Tibial artery (tissue), 4 donors: ENCODE results near the gene HPSE2.

Experiments used
- DNase-seq, 2 donors: peaks; one replicate each; pipeline ENCODE4 v3.0.0-alpha.2; 2019
- H3K27ac ChIP-seq, 2 donors: fragments of 200-600 bp; sonication (generic) in 1 of 2; 1 replicate in 1 of 2; 2 replicates in 1 of 2; pipeline ENCODE4 v1.5.1; 2018 to 2019; ENCODE audit warnings: mild to moderate bottlenecking in 1 of 2
- H3K27me3 ChIP-seq, 2 donors: fragments of 200-600 bp; sonication (generic) in 1 of 2; one replicate each; pipeline versions ENCODE4 v1.5.1 to v1.6.0; 2016 to 2019
- H3K36me3 ChIP-seq, 3 donors: fragments of 200-600 bp; sonication (generic) in 2 of 3; one replicate each; pipeline ENCODE4 v1.5.1; 2016 to 2019; ENCODE audit warnings: mild to moderate bottlenecking in 2 of 3
- H3K4me1 ChIP-seq, 4 donors: fragments of 200-600 bp; sonication (generic) in 2 of 4; 1 replicate in 3 of 4; 2 replicates in 1 of 4; pipeline ENCODE4 v1.5.1; 2016 to 2019
- H3K4me3 ChIP-seq, 2 donors: fragments of 200-600 bp; sonication (generic) in 1 of 2; 1 replicate in 1 of 2; 2 replicates in 1 of 2; pipeline ENCODE4 v1.5.1; 2018 to 2019; ENCODE audit warnings: mild to moderate bottlenecking in 2 of 2
- H3K9me3 ChIP-seq, 3 donors: fragments of 200-600 bp; sonication (generic) in 1 of 3; one replicate each; pipeline ENCODE4 v1.5.1; 2016 to 2019
- CTCF ChIP-seq, 2 experiments: fragments of 200-600 bp in 1 of 2; fragments of 450-650 bp in 1 of 2; IDR thresholded peaks; one replicate each; pipeline ENCODE4 v1.5.1; 2017 to 2019; ENCODE audit warnings: antibody characterized with exemption in 2 of 2, mild to moderate bottlenecking in 1 of 2, moderate library complexity in 1 of 2
- intact Hi-C: fragments of 100-400 bp; cut with DNase I; formaldehyde crosslinking; loops from one replicate; pipeline ENCODE4 v1.15.0; 2023; ENCODE audit warnings: low total_unique reads

The HPSE2 gene

GRCh38 chr10:98444314-98445006, 791.2 kb downstream of the HPSE2 start:
- no peak overlapping the region for H3K4me3 ChIP-seq

GRCh38 chr10:98438715-98439114, 796.9 kb downstream of the HPSE2 start:
- H3K4me1 ChIP-seq, result no peaks in the 10 kb centered on the region
- intact Hi-C loops, result no loop called here
- H3K27me3 ChIP-seq, result no peaks in the 10 kb centered on the region
- no peak overlapping the region for H3K4me3 ChIP-seq
- no peak overlapping the region for H3K27ac ChIP-seq
- no peak for DNase-seq
- no peak for TF ChIP-seq CTCF (IDR thresholded peaks at IDR 0.05)
- H3K9me3 ChIP-seq, result no peaks in the 10 kb centered on the region
- H3K36me3 ChIP-seq, result peaks cover 46 to 80% (median 62%) of the 10 kb centered on the region in 3 donors

More at GRCh38 chr10:98444314-98445006, 791.2 kb downstream of the HPSE2 start:
- no peak for DNase-seq
- H3K9me3 ChIP-seq, result no peaks in the 10 kb centered on the region
- no peaks in the 10 kb centered on the region for H3K27me3 ChIP-seq
- no peak for TF ChIP-seq CTCF (IDR thresholded peaks at IDR 0.05)
- H3K36me3 ChIP-seq, result peaks cover 22 to 45% (median 22%) of the 10 kb centered on the region in 3 donors
- intact Hi-C loops, result no loop called here
- H3K27ac ChIP-seq, result no peak overlapping the region
- peaks cover 0 to 27% (median 13%) of the 10 kb centered on the region in 4 donors for H3K4me1 ChIP-seq

GRCh38 chr10:98436704-98437103, 798.9 kb downstream of the HPSE2 start:
- H3K27ac ChIP-seq, result no peak overlapping the region
- intact Hi-C loops, result no loop called here
- TF ChIP-seq CTCF (IDR thresholded peaks at IDR 0.05), result no peak

GRCh38 chr10:98435178-98435577, 800.5 kb downstream of the HPSE2 start:
- peaks cover 68 to 95% (median 87%) of the 10 kb centered on the region in 3 donors for H3K36me3 ChIP-seq
- H3K4me1 ChIP-seq, result no peaks in the 10 kb centered on the region
- no peak for DNase-seq
- no peak overlapping the region for H3K27ac ChIP-seq
- no peaks in the 10 kb centered on the region for H3K9me3 ChIP-seq
- intact Hi-C loops, result no loop called here
- H3K27me3 ChIP-seq, result no peaks in the 10 kb centered on the region
- H3K4me3 ChIP-seq, result no peak overlapping the region
- TF ChIP-seq CTCF (IDR thresholded peaks at IDR 0.05), result no peak

More at GRCh38 chr10:98436704-98437103, 798.9 kb downstream of the HPSE2 start:
- no peak for DNase-seq
- no peak overlapping the region for H3K4me3 ChIP-seq
- H3K9me3 ChIP-seq, result no peaks in the 10 kb centered on the region
- no peaks in the 10 kb centered on the region for H3K4me1 ChIP-seq
- peaks cover 56 to 84% (median 72%) of the 10 kb centered on the region in 3 donors for H3K36me3 ChIP-seq
- no peaks in the 10 kb centered on the region for H3K27me3 ChIP-seq

GRCh38 chr10:98433881-98434732, 801.5 kb downstream of the HPSE2 start:
- Histone ChIP-seq H3K4me1 (no peaks in the 10 kb centered on the region), H3K27me3 (no peaks in the 10 kb centered on the region), H3K4me3 (no peak overlapping the region), H3K36me3 (peaks cover 71 to 95% (median 89%) of the 10 kb centered on the region in 3 donors), H3K9me3 (no peaks in the 10 kb centered on the region), H3K27ac (no peak overlapping the region)
- no peak for TF ChIP-seq CTCF (IDR thresholded peaks at IDR 0.05)
- intact Hi-C loops, result no loop called here
- no peak for DNase-seq
